ENCODE data around the gene ABCC8. TPM values are rescaled to one million over a fixed set of nuclear protein-coding genes. Genes with fewer than 3 reads are reported as not detected.
A peak's percentile ranks its signal among the peaks of the same experiment; 100 is the strongest.

The ABCC8 gene
- total and polyA plus RNA-seq, 9 donors = 1.3 to 4.1 (median 2.5) TPM

DNA sequence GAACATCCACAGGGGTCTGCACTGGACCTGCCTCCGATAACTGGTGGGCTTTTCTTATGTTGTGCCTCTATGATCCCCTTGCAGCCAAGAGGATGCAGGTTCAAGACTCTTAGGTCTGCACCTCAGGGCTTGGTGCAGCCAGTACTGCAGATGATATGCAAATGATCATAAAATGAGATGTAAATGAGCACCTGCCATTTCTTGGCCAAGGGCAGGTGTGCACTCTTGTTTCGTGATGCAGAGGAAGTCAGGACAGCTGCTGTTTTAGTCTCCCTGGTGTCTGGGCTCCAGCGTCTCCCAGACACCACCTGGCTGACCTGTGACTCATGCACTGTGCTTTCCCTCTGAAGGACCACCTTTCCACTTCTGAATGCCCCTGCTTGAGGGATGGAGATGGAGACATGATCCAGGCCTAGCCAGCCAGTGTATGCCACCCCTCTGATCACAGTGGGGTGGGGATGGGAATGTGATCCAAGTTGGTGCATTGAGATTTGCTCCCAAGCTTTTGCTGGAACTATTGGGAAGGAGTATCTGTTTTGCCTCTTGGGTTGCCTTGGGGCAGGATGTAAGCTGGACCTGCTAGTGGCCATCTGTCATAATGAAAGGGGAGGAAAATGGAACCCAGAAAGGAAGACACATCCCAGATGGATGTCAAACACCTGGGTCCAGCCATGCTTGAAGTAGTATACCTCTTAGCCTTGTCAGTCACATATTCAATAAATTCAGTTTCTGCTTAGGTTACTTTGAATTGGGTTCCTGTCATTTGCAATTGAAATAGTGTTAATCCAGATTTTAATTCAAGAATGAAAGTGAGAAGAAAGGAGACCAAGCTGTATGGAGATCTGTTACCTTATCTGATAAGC lies 84.9 kb downstream of the ABCC8 start:
- 29% methylated on average over 1 of the region's 3 CpGs for WGBS (ENCODE audit: insufficient coverage)
- no peak overlapping the region for H3K4me3 ChIP-seq (ENCODE audit: low read length)
- peaks cover 3% of the 10 kb centered on the region for H3K36me3 ChIP-seq (ENCODE audit: control insufficient read depth, insufficient read depth, low read length)
- H3K9me3 ChIP-seq (replicated peaks; ENCODE audit: control insufficient read depth, low read depth, low read length) = no peaks in the 10 kb centered on the region
- H3K27ac ChIP-seq (ENCODE audit: low read length) = no peak overlapping the region
- H3K4me1 ChIP-seq (ENCODE audit: control insufficient read depth, insufficient read depth, low read length) = peaks cover 17% of the 10 kb centered on the region
- H3K27me3 ChIP-seq (ENCODE audit: control insufficient read depth, insufficient read depth, low read length) = peaks cover 9% of the 10 kb centered on the region
- DNase-seq = no peak

DNA sequence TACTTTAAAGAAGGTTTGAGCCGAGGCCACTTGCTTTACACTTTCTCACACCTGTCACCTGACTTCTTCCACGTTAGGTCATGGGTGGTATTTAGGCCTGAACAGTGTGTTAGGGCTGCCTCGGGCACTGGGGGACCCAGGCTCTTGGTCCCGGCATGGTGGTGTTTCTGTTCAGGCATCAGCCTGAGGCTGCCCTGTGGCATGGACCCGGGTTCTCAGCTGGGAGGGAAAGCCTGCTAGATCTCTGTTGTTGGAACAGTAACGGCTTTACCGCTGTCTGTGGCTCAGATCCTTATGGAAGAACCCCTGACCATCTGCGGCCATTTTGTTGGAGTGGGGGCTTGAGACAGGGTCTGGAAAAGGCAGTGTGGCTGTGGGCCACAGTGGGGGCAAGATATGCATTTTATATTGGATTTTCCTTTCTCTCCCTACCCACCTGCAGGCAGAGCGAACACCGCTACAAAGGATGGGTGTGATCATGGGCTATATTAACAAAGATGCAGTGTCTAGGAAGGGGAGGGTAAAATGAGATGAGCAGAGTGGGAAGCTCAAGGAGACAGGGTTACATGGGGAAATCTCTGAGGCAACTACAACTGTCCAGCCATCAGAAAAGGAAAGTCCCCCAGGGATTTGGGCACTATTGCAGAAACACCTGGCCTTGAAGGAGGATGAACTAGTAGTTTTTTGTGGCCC lies 86.5 kb downstream of the ABCC8 start:
- 48% methylated on average over 5 of the region's 10 CpGs for WGBS (ENCODE audit: insufficient coverage)
- H3K27ac ChIP-seq (ENCODE audit: low read length) = no peak overlapping the region
- no peaks in the 10 kb centered on the region for H3K9me3 ChIP-seq (replicated peaks; ENCODE audit: control insufficient read depth, low read depth, low read length)
- H3K36me3 ChIP-seq (ENCODE audit: control insufficient read depth, insufficient read depth, low read length) = peaks cover 3% of the 10 kb centered on the region
- no peak for DNase-seq
- H3K4me3 ChIP-seq (ENCODE audit: low read length) = no peak overlapping the region
- H3K27me3 ChIP-seq (ENCODE audit: control insufficient read depth, insufficient read depth, low read length) = peaks cover 9% of the 10 kb centered on the region
- H3K4me1 ChIP-seq (ENCODE audit: control insufficient read depth, insufficient read depth, low read length) = peaks cover 26% of the 10 kb centered on the region

DNA sequence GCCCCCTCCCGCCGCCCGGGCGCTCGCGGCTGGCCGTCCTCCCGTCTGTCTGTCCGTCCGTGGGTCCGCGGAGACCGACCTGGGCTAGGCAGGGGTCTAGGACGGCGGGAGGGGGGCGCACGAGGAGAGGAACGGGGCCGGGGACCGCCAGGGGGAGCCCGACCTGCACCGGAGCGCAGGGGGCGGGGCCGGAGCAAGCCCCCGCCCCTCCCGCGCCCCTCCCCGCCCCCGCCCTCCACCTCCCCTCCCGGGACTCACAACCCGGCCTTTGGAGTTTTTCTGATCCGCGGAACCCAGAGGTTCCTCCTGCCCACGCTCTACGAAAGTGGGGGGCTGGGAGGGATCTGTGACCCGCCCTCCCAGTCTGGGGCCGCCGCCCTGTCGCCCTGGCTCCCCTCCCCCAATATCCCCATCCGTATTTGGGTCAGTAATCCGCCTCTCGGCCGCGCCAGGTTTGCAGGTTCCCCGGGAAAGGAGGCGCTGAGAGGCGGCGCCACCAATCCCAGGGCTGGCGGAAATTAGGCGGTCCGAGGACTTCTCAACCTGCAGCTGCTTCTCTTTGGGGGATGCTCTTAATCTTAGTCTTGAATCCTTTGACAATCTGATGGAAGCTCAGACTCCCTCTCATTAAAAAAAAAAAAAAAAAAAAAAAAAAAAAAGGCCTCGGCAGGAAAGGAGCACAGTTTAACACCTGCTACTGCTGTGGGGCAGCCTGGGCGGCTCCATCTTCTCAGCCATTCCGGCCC lies 87.3 kb downstream of the ABCC8 start:
- Histone ChIP-seq H3K9me3 (replicated peaks; ENCODE audit: control insufficient read depth, low read depth, low read length) (no peaks in the 10 kb centered on the region), H3K27me3 (ENCODE audit: control insufficient read depth, insufficient read depth, low read length) (peaks cover 9% of the 10 kb centered on the region), H3K4me3 (ENCODE audit: low read length) (peak overlapping the region; percentile 54), H3K4me1 (ENCODE audit: control insufficient read depth, insufficient read depth, low read length) (peaks cover 26% of the 10 kb centered on the region), H3K27ac (ENCODE audit: low read length) (peak overlapping the region; percentile 69), H3K36me3 (ENCODE audit: control insufficient read depth, insufficient read depth, low read length) (peaks cover 3% of the 10 kb centered on the region)
- peak; percentile 67 for DNase-seq
- under 1% methylated on average over 28 of the region's 55 CpGs for WGBS (ENCODE audit: insufficient coverage)

DNA sequence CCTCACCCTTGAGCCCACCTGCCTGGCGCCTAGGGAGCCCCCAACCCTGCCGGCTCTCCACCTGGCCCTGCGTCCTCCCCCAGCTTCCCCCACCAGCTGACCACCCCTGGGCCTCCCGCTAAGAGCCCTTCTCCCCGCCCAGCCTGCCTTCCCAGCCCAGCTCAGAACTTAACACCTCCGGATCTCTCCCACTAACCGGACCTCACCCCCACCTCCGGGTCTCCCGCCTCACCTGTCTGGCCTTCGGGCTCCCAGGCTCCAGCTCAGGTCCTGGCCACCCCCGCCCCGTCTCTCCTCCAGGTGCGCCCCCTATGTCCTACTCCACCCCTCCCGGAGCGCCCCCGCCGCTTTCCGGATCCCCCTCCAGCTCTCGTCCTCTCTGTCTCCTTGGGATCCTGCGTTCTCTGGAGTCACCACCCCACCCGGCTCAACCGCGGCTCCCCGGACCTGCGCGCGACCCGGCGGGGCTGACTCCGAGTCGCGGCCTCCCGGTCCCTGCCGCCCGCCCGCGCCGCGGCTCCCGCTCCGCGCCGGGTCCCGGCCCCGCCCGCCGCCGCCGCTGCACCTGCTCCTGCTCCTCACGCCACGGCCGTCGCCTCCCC lies 87.9 kb downstream of the ABCC8 start, which contains the start of gene KCNJ11:
Gene KCNJ11, minus strand, starts transcription at position 51 of the 602 bp plus-strand sequence. CDS start 568 bp downstream, outside the sequence.
- Histone ChIP-seq H3K9me3 (replicated peaks; ENCODE audit: control insufficient read depth, low read depth, low read length) (no peaks in the 10 kb centered on the region), H3K4me1 (ENCODE audit: control insufficient read depth, insufficient read depth, low read length) (peaks cover 31% of the 10 kb centered on the region), H3K4me3 (ENCODE audit: low read length) (peak within 1 kb of the TSS; percentile 54), H3K27me3 (ENCODE audit: control insufficient read depth, insufficient read depth, low read length) (peaks cover 9% of the 10 kb centered on the region), H3K36me3 (ENCODE audit: control insufficient read depth, insufficient read depth, low read length) (peaks cover 3% of the 10 kb centered on the region), H3K27ac (ENCODE audit: low read length) (peak within 1 kb of the TSS; percentile 82)
- no peak for DNase-seq
- WGBS (ENCODE audit: insufficient coverage) = 2% methylated on average over 48 of the region's 53 CpGs

DNA sequence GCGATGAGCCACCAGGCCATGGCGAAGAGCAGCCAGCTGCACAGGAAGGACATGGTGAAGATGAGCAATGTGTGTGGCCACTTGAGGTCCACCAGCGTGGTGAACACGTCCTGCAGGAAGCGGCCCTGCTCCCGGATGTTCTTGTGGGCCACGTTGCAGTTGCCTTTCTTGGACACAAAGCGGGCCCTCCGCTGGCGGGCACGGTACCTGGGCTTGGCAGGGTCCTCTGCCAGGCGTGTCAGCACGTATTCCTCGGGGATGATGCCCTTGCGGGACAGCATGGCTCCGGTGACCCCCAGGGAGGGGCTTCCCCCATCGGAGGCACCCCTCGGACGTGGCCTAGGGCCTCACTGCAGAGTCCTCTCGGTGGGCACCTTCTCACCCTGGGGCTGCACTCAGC lies 88.8 kb downstream of the ABCC8 start:
- H3K9me3 ChIP-seq (replicated peaks; ENCODE audit: control insufficient read depth, low read depth, low read length) = no peaks in the 10 kb centered on the region
- no peak for DNase-seq
- 93% methylated on average over 20 of the region's 20 CpGs for WGBS (ENCODE audit: insufficient coverage)
- peaks cover 8% of the 10 kb centered on the region for H3K36me3 ChIP-seq (ENCODE audit: control insufficient read depth, insufficient read depth, low read length)
- peaks cover 9% of the 10 kb centered on the region for H3K27me3 ChIP-seq (ENCODE audit: control insufficient read depth, insufficient read depth, low read length)
- peaks cover 31% of the 10 kb centered on the region for H3K4me1 ChIP-seq (ENCODE audit: control insufficient read depth, insufficient read depth, low read length)
- H3K27ac ChIP-seq (ENCODE audit: low read length) = no peak overlapping the region
- H3K4me3 ChIP-seq (ENCODE audit: low read length) = no peak overlapping the region

DNA sequence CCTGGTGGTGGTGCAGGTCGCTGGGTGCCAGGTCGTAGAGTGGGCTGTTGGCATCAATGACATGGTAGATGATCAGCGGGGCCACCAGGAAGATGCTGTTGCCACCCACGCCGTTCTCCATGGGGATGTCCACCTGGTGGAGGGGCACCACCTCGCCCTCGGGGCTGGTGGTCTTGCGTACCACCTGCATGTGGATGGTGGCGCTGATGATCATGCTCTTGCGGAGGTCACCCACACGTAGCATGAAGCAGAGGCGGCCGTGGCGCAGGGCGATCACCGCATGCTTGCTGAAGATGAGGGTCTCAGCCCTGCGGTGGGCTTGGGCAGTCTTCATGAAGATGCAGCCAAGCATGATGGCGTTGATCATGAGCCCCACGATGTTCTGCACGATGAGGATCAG lies 89.4 kb downstream of the ABCC8 start:
- no peak overlapping the region for H3K27ac ChIP-seq (ENCODE audit: low read length)
- WGBS (ENCODE audit: insufficient coverage) = 95% methylated on average over 20 of the region's 20 CpGs
- no peak overlapping the region for H3K4me3 ChIP-seq (ENCODE audit: low read length)

DNA sequence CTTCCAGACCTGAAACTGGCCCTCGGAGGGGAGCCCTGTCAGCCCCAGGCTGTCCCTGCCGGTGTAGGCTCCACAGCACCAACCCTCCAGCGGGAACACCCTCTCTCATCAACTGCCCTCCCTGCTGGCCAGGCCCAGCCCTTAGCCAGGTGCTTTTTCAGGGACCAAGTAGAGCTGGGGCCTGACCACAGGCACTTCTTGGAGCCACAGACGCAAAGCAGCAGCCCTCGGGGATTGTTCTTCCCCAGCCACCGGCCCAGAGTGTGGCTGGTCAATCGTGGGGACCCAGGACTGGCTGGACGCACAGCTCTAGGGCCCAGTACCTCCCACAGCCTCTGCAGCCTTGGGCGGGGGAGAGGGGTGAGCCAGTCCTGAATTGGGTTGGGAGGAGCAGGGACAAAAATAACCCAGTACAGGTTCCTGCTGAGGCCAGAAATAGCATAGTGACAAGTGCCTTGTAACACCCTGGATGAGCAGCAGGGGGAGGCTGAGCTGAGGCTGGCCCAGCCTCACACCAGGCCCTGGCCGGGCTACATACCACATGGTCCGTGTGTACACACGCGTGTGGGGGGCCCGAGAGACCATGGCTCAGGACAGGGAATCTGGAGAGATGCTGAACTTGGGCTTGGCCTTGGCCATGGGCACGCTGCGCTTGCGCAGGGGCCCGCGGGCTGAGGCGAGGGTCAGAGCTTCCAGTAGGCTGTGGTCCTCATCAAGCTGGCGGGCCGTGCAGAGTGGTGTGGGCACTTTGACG lies 90.1 kb downstream of the ABCC8 start:
- peaks cover 31% of the 10 kb centered on the region for H3K4me1 ChIP-seq (ENCODE audit: control insufficient read depth, insufficient read depth, low read length)
- peak; percentile 70 for DNase-seq

More for the DNA sequence above, 89.4 kb downstream of the ABCC8 start:
- no peak for DNase-seq
- Histone ChIP-seq H3K36me3 (ENCODE audit: control insufficient read depth, insufficient read depth, low read length) (peaks cover 8% of the 10 kb centered on the region), H3K4me1 (ENCODE audit: control insufficient read depth, insufficient read depth, low read length) (peaks cover 31% of the 10 kb centered on the region), H3K9me3 (replicated peaks; ENCODE audit: control insufficient read depth, low read depth, low read length) (no peaks in the 10 kb centered on the region), H3K27me3 (ENCODE audit: control insufficient read depth, insufficient read depth, low read length) (peaks cover 9% of the 10 kb centered on the region)

DNA sequence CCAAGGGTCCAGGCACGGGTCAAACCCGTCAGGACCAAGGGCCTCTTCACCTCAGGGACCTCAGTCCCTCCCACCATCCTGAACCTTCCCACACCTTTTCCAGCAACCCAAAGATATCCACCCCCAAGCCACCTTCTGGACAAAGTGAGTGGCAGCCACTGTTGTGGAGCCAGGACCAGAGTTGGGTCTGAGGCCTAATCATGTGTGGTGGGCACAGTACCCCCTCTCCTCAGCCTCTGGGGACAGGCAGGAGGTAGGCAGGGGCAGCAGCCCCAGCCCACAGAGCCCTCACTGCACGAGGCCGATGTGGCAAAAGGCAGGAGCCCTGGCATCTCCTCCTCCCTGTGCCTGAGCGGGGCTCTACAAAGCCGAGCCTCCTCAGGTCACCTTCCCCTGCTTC lies 90.7 kb downstream of the ABCC8 start:
- DNase-seq = no peak
- Histone ChIP-seq H3K27me3 (ENCODE audit: control insufficient read depth, insufficient read depth, low read length) (peaks cover 9% of the 10 kb centered on the region), H3K9me3 (replicated peaks; ENCODE audit: control insufficient read depth, low read depth, low read length) (no peaks in the 10 kb centered on the region), H3K4me1 (ENCODE audit: control insufficient read depth, insufficient read depth, low read length) (peaks cover 31% of the 10 kb centered on the region), H3K27ac (ENCODE audit: low read length) (peak overlapping the region; percentile 71), H3K4me3 (ENCODE audit: low read length) (peak overlapping the region; percentile 41), H3K36me3 (ENCODE audit: control insufficient read depth, insufficient read depth, low read length) (peaks cover 8% of the 10 kb centered on the region)
- 63% methylated on average over 6 of the region's 6 CpGs for WGBS (ENCODE audit: insufficient coverage)

More for the DNA sequence above, 90.1 kb downstream of the ABCC8 start:
- Histone ChIP-seq H3K36me3 (ENCODE audit: control insufficient read depth, insufficient read depth, low read length) (peaks cover 8% of the 10 kb centered on the region), H3K4me3 (ENCODE audit: low read length) (peak overlapping the region; percentile 41), H3K9me3 (replicated peaks; ENCODE audit: control insufficient read depth, low read depth, low read length) (no peaks in the 10 kb centered on the region), H3K27ac (ENCODE audit: low read length) (peak overlapping the region; percentile 71), H3K27me3 (ENCODE audit: control insufficient read depth, insufficient read depth, low read length) (peaks cover 9% of the 10 kb centered on the region)
- WGBS (ENCODE audit: insufficient coverage) = 67% methylated on average over 19 of the region's 23 CpGs

DNA sequence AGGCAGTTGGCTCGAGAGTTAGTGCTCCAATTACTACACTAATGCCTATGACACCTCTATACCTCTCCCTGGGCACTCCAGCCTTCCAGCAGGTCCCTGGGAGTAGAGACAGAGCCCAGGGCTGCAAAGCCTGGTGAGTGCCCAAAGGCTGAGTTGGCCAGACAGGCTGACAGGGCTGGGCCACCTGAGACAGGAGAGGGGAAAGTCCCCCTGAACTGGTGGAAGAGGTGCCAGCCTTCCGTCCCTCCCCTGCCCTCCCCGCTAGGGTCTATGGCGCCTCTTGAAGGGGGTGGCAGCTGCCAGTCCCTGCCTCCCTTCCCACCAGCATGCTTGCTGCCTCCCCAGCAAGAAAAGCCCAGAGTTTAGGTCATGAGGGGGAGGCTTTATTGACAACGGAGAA lies 91.2 kb downstream of the ABCC8 start:
- Histone ChIP-seq H3K27me3 (ENCODE audit: control insufficient read depth, insufficient read depth, low read length) (peaks cover 9% of the 10 kb centered on the region), H3K27ac (ENCODE audit: low read length) (peak overlapping the region; percentile 71), H3K9me3 (replicated peaks; ENCODE audit: control insufficient read depth, low read depth, low read length) (no peaks in the 10 kb centered on the region), H3K4me1 (ENCODE audit: control insufficient read depth, insufficient read depth, low read length) (peaks cover 31% of the 10 kb centered on the region), H3K36me3 (ENCODE audit: control insufficient read depth, insufficient read depth, low read length) (peaks cover 8% of the 10 kb centered on the region), H3K4me3 (ENCODE audit: low read length) (peak overlapping the region; percentile 41)
- no CpG with 5 or more reads among the region's 5 CpGs for WGBS (ENCODE audit: insufficient coverage)
- DNase-seq = no peak
